GM18498 (cell line): ENCODE measurements around the gene RSPH3.
"Not testable (repeated sequence)": the region's sequence is repeated elsewhere in the genome, so short reads cannot be mapped to it uniquely, and the experiment has no call there.

Experiments
- ATAC-seq: cut with Tn5 transposase; IDR thresholded peaks from one replicate; pipeline ENCODE4 v1.9.1; 2021; ENCODE audit warnings: mild to moderate bottlenecking, moderate library complexity; ENCODE audit not compliant: unreplicated experiment

The RSPH3 gene, protein sequence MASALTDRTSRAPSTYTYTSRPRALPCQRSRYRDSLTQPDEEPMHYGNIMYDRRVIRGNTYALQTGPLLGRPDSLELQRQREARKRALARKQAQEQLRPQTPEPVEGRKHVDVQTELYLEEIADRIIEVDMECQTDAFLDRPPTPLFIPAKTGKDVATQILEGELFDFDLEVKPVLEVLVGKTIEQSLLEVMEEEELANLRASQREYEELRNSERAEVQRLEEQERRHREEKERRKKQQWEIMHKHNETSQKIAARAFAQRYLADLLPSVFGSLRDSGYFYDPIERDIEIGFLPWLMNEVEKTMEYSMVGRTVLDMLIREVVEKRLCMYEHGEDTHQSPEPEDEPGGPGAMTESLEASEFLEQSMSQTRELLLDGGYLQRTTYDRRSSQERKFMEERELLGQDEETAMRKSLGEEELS

DNA sequence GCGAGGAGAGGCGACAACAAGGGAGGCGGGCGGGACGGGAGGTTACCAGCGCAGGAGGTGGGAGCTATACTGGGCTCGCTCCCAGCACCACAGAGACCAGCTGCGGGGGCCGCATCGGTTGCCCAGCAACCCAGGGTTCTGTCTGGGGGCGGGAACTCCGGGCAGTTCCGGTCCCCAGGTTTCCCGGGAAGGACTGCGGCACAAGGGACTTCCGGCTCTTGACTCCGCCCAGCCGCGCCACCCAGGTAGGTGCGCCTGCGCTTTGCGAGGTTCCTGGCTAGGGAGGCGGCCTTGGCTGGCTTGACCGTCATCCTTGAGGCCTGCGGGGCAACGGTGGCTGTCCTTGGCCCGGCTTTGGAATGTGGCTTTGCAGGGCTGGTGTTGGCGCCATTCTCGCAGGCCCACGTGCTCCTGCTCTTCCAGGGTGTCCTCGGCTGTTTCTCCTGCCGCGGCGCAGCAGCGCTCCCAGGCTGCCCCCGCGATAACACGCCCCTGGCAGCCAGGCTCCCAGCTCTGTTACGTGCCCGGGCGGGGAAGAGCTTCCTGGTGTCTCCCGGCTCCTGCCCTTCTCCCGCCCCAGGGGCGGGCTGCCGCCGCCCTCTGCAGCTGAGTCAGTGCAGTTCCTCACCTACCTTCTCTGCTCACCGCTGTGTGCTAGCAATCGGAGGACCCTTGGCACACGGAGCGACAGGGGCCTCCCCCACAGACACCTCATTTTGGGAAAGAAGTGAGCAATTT, at the start of gene RSPH3:
Gene RSPH3 (minus strand): TSS at position 537 of the 738 bp plus-strand sequence. CDS start 652 bp downstream, outside the sequence.
- ATAC-seq: peak; percentile 91

DNA sequence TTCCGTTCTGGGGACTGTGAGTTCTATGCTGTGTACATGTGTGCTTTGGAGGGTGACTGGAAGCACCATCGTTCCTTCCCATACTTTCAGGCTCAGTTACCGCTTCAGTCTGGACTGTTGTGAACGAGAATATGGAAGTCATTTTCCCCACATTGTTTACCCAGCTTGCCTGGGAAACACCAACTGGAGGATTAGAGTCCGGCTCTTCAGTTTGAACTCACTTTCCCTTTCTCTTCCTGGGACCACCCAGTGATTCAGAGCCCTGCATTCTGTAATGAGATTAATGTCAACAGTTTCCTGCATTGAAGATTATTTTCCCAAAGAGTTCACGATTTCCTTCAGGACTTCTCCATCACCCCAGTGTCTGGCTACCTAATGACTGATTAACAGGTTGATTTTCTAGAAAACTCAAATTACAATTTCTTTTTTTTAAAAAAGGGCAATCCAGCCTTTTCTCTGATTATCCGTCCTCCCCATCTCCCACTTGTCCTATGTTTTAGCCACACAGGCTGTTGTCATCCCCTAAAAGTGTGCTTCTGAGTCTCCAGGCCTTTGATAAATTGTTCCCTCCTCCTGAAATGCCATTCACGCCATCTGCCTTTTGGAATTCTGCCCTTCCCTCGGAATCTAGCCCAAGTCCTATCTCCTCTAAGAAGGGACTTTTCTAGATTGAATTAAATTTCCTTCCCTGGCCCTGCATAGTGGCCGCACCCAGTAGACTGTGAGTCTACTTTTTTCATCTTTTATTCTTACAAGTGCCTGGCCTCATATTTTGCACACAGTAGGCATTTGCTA, 48.1 kb upstream of the RSPH3 start:
- no peak for ATAC-seq

DNA sequence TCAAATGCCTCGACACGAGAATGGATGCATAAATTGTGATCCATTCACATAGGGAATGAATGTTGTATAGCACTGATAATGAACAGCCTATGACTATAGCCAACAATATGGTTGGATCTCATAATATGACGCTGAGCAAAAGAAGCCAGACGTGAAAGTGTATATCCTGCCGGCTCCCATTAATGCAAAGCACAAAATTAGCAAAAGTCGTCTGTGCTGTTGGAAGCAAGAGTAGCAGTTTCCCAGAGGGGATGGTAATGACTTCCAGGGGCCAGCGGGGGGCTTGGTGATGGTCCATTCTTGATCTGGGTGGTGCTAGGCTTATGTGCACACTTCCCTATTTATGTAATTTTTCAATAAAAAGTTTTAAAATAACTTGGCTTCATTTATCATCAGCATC, 45.8 kb upstream of the RSPH3 start:
- ATAC-seq: no peak

DNA sequence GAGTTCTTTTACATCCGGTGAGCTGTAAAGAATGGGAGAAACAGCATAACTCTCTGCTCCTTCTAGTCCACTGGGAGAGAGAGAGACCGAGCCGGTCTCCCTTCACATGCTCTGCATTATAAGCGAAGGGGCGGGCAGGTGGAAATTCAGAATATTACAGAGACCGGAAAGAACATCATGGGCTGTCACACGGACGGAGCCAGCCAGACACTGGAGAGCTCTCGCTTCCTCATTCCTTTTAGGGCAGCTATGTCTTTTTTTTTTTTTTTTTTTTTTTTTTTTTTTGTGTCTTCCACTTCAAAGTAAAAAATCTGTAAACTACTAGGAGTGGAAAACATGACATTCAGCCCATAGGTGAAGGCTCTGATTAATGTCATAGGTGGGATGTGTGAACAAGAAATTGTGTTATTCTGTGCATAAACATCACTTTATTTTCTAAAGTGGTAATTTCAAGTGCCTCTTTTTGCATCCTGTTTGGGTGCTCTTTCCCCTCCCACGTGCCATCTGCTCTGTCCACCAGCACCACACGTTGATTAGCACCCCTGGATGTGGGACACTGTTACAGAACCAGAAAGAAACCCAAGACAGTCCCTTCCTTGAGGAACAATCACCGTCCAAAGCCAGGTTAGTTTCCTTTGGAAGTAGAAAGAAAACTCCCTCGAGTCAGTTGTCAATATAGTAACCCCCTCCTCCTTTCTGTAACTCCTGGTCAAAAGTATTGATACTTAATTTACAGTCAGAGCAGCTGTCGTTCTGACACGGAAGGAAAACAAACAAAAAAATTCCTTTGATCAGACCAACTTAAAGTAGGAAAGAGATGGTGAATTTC, 45.1 kb upstream of the RSPH3 start, which contains the start of gene TAGAP:
Gene TAGAP (minus strand): TSS at position 93 of the 829 bp plus-strand sequence. CDS start 845 bp downstream, outside the sequence.
- peak; percentile 83 for ATAC-seq

DNA sequence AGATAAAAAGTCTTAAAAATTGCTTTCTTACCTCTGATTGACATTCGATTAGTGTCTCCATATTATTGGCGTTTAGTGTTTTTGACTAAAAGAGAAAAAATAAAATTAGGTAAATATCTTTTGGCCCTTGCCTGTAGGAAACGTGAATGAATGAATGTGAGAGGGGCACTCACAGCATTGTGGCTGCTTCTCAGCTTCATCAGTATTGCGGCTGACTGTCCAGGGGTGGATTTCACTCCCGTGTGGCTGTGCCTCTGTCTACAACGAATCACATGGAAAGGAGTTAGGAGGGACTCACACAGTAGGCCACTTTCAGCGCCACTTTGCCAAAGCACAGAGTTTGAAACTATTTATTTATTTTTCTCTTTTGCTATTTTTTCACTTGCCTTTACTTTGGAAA, 43.9 kb upstream of the RSPH3 start:
- ATAC-seq: no peak

DNA sequence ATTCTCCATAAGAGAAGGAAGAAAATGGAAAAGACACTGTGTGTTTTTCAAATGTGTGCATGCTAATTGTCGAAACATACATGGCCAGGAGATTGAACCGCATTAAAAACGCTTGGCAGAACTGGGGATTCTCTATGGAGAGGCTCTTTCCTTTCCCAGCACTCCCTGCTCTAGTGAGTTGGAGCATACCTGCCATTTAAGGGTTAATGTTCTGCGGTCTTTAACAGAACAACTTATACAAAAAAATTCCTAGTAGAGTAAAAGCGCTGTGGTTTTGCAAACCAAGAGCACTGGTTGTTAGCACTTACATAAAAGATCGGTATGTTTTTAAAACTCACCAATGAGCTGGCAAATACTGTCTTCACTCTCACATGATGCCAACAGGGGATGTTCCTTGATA, 43.2 kb upstream of the RSPH3 start:
- ATAC-seq: no peak

DNA sequence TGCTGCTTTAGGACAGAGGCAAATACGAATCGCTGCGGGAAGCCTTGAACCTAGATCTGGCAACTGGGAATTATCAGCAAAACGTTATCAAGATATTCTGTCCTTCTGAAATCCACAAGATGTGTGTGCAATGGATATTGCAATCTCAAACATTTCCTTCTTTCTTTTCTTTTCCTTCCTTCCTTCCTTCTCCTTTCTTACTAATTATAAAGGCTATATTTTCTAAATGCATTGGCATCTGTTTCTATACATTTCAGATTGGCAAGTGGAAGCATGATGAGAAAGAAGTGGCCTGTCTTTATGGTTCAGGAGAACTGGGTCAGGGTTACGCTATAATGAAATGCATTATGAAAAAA, 42.8 kb upstream of the RSPH3 start:
- ATAC-seq: no peak

DNA sequence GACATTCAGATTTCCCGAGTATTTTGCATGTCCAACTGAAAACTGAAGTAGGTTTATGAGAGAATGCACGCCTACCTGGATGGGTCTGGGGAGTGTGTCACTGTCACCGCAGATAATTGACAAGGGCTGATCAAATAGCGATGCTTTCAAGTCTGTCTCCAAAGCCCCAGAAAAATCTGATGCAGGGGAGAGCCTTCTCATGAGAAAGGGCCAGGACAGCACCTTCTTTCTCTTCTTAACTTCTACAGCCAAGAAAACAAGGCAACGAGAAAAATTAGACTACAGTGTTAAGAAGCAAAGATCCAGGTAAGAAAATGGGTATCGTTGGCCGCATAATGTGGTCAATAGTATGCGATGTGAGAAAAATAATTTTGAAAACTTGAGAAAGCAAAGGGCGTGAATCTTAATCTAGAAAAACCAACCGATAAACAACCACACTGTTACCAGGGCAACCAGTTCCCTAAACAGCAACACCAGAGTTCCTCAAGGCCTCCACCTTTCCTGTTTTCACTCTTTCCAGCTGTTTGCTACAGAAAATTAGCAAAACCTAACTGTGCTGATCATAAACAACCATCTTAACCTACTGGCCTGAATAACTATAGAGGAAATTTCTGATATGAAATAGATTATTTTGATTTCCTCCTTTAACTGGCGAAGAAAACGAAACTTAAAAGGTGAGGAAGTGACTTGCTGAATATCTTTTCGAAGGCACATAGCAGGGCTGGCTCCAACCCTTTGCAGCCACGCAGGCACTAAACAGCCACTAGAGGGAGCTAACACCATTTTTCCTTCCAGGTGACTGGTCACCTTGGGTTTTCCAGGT, 42.2 kb upstream of the RSPH3 start:
- peak; percentile 39 for ATAC-seq

DNA sequence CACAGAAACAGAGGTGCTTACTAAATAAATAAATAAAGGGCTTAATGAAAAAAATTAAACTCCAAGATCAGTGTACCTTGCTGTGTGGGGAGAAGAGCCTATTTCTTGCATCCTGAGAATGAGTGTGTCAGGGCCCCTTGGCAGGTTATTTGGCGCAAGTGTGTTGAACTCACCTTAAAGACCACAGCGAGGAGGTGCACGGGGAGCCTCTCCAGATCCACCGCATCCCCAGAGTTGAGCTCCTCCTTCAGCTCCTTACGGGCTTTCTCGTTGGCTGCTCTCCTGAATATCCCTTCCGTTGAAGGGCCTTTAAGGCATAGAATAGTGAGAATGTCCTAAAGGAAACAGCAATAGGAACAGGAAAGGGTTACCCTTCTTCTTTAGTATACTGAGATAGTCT, 41.2 kb upstream of the RSPH3 start:
- no peak for ATAC-seq

DNA sequence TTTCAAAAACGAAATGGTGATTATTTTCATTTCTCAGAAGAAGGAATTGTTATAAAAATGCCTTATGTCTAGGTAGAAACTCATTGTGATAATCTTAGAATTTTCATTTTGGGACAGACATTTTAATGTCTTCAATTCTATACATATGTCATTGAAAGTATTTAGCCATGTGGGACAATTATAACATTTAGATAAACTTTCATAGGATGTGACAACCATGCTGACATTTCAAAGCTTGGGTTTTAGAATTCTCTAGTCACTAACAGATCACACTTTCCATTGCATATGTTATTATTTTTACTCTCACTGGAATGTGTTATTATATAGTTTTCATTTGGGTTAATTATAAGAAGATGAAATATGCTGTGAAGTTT, 39.9 kb upstream of the RSPH3 start:
- ATAC-seq: no peak

DNA sequence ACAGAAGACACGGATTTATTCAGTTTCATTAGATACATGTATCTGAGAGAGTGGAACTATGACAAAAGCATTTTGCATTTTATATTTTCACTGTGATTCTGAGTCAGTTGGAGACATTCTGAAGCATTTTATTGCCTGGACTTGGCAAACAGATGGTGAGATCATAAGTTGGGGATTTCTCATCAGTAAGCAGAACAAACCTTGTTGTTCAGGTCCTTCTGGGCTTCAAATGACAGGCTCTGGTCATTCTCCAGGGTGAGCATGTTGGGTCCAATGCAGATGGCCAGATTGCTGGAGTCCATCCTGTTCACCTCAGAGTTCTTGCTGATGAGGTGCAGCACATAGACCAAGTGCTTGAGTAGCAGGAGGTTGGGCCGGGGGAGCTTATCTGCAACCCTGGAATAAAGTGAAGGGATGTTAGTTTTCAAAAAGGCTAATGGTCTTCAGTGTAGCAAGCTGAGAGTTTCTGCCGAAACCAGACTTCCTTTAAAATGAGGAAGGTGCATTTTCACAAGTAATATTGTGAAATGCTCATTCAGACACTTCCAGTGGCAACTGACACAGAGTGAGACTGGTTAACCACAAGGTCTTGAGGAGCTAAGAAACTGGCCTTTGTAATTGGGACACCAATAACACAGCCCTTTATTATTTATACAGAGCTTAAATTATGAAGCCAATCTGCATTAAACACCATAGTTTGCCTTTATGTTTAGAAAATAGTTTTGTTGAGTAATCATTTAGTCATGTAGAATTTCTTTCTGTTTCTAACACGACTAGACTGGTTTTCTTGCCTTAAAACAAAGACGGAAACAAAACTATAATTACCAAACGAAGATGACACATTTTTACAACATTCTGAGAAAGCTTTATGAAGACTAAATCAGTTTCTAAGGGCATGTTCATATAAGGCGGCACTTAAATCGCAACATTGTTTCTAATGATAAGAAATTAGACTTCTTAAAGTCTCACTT, 39.2 kb upstream of the RSPH3 start:
- peak; percentile 81 for ATAC-seq

DNA sequence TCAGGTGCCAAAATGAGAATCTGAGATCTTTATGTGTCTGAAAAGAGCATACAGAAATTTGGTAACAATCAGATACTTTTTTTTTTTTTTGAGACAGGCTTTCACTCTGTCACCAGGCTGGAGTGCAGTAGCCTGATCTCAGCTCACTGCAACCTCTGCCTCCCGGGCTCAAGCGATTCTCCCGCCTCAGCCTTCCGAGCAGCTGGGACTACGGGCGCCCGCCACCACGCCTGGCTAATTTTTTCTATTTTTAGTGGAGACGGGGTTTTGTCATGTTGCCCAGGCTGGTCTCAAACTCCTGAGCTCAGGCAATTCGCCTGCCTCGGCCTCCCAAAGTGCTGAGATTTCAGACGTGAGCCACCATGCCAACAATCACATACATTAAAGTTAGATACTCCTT, 38.3 kb upstream of the RSPH3 start:
- ATAC-seq: not testable (repeated sequence)

DNA sequence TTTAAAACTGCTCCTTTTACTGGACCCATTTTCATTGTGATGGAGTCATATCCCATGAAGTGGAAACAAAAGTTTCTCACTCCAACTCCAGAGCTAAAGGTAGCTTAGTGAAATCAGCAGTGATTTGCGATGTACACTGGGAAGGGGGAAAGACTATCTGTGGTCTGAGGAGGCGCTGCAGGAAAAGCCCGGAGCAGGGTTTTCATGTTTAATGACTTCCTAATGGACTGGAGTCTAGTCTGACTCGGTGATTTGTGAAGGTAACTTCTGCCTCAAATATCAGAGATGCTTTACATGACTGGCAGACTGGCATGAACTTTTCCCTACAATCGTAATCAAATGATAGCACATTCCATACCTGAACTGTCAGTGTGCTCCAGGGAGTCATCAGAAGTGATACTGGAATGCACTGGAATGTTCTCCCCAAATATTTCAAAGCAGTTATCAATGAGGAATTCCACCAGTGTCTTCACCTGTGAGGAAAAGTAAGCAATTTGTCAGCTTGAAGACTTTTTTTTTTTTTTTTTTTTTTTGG, 37.8 kb upstream of the RSPH3 start:
- no peak for ATAC-seq

DNA sequence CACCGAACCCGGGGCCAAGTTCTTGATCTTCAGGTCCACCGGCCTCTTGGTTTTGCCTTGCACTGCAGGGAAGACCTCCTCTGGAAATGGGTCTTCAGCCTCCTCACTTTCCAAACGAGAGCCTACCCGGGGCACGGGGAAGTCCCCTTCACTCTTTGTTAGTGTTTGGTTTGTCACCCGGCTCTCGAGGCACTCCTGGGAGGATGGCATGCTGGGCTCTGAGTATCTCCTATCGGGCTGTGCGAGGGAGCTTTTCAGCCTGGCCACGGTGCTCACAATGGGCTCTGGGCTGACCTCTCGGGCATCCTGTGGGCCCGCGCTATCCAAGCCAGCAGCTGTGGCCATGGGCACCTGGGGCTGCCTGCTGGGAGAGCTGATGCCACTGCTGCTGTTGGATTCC, 36.7 kb upstream of the RSPH3 start:
- no peak for ATAC-seq

DNA sequence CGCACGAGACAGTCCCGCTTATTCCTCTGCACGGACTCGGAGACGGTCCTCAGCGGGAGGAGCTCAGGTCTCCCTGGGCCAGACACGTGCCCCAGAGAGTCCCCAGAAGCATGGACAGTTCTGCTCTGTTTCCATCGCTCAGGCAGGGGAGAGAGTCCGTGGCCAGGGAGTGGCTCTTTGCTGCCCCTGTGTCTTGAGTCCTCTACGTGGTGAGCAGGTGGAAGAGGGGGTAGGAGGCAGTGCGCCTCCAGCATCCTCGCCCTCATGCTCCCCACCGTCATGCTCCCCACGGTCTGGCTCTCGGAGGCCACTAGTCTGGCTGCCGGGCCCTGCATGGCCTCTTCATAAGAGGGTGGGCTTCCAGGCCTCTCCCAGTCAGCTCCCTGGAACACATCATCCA, 35.9 kb upstream of the RSPH3 start:
- no peak for ATAC-seq

DNA sequence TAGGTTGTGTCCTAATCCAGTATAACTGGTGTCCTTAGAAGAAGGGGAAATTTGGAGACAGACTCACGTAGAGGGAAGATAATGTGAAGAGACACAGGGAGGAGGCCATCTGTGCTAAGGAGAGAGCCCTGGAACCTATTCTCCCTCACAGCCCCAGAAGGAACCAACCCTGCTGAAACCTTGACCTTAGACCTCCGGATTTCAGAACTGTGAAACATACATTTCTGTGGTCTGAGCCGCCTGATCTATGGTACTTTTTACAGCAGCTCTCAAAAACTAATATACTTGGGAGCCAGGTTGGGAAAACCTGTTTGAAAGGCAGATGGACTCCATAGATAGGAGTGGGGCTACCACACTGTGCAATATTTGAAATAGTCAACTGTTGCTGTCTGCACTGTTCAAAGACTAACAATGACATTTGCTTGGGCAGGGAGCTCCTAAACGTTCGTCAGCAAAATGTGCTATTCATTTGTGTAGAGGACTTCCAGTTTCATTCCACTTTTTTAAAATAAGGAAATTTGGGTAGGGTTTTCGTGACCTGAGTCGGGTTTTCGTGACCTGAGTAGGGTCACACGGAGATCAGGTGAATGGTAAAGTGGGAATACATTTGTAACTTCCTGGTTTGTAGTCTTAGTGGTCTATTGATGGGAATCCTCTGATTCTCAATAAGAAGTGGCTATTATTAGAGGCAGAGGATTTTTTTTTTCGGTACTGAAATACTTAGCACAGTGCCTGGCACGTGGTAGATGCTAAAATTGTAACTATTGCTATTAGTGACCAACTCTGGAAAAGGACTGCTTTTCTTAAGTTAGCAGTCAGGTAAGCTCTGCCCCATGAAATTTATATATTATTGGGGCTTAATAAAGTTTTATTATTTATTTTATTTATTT, 33.4 kb upstream of the RSPH3 start:
- no peak for ATAC-seq

DNA sequence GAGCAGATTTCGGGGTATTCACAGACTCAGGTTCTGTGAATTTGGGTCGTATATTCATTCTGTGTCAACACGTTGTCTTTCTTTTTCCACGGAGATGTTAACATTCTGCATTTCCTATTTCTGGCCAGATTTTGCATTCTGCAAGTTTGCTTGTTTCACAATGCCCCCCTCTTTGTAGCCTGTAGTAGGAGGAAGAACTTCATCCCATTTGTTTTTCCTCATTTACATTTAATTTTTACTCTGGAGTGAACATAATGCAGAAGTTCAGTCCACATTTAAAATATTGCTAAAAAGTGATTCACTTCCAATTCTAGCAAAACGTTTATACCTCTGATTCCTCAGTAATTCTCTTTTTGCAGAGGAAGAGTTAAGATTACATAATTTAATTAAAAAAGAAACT, 31.8 kb upstream of the RSPH3 start:
- ATAC-seq: no peak
